Trophoblast cell (in vitro differentiated cells and primary cell): ENCODE data around the gene GJD4.

Experiments used
- DNase-seq, 2 donors: peaks; one replicate each; pipeline ENCODE4 v3.0.0-alpha.2; 2016
- H2AFZ ChIP-seq: 2 replicates; pipeline ENCODE4 v1.6.1; 2013; ENCODE audit warnings: low read length, moderate library complexity, mild to moderate bottlenecking; ENCODE audit not compliant: insufficient read depth, poor library complexity
- H2AK5ac ChIP-seq: 2 replicates; pipeline ENCODE4 v1.6.1; 2013; ENCODE audit warnings: mild to moderate bottlenecking, low read length
- H2BK120ac ChIP-seq: 2 replicates; pipeline ENCODE4 v1.6.1; 2013; ENCODE audit warnings: low read length, mild to moderate bottlenecking, moderate library complexity; ENCODE audit not compliant: insufficient read depth, poor library complexity
- H2BK12ac ChIP-seq: 2 replicates; pipeline ENCODE4 v1.6.1; 2013; ENCODE audit warnings: mild to moderate bottlenecking, low read length, moderate library complexity
- H2BK5ac ChIP-seq: 2 replicates; pipeline ENCODE4 v1.6.1; 2013; ENCODE audit warnings: low read length, low read depth, moderate library complexity, mild to moderate bottlenecking; ENCODE audit not compliant: poor library complexity
- H3K14ac ChIP-seq: 2 replicates; pipeline ENCODE4 v1.6.1; 2013; ENCODE audit warnings: mild to moderate bottlenecking, low read length
- H3K18ac ChIP-seq: 2 replicates; pipeline ENCODE4 v1.6.1; 2013; ENCODE audit warnings: mild to moderate bottlenecking, low read length
- H3K23ac ChIP-seq: 2 replicates; pipeline ENCODE4 v1.6.1; 2013; ENCODE audit warnings: low read length
- H3K27ac ChIP-seq: 2 replicates; pipeline ENCODE4 v1.5.1; 2013; ENCODE audit warnings: low read depth, mild to moderate bottlenecking, inconsistent platforms, low read length, moderate library complexity
- H3K27me3 ChIP-seq: 2 replicates; pipeline ENCODE4 v1.6.1; 2013; ENCODE audit warnings: inconsistent platforms, mild to moderate bottlenecking, low read length, moderate library complexity; ENCODE audit not compliant: insufficient read depth
- H3K36me3 ChIP-seq, 2 experiments: 1 replicate in 1 of 2; 2 replicates in 1 of 2; pipeline ENCODE4 v1.6.1; 2013; ENCODE audit warnings: low read length in 2 of 2, mild to moderate bottlenecking in 2 of 2, moderate library complexity in 1 of 2; ENCODE audit not compliant: insufficient read depth in 2 of 2, control insufficient read depth in 1 of 2
- H3K4ac ChIP-seq: 2 replicates; pipeline ENCODE4 v1.6.1; 2013; ENCODE audit warnings: low read depth, mild to moderate bottlenecking, low read length, moderate library complexity
- H3K4me1 ChIP-seq, 2 experiments: 1 replicate in 1 of 2; 2 replicates in 1 of 2; pipeline ENCODE4 v1.6.1; 2013; ENCODE audit warnings: low read length in 2 of 2, mild to moderate bottlenecking in 2 of 2, moderate library complexity in 1 of 2; ENCODE audit not compliant: insufficient read depth in 2 of 2, control insufficient read depth in 1 of 2
- H3K4me2 ChIP-seq: 2 replicates; pipeline ENCODE4 v1.6.1; 2013; ENCODE audit warnings: inconsistent platforms, mild to moderate bottlenecking, low read length, moderate library complexity
- H3K4me3 ChIP-seq: 2 replicates; pipeline ENCODE4 v1.5.1; 2013; ENCODE audit warnings: mild to moderate bottlenecking, low read depth, low read length, inconsistent platforms
- H3K79me1 ChIP-seq: one replicate; pipeline ENCODE4 v1.6.1; 2013; ENCODE audit warnings: low read length
- H3K79me2 ChIP-seq: 2 replicates; pipeline ENCODE4 v1.6.1; 2013; ENCODE audit warnings: low read length, mild to moderate bottlenecking; ENCODE audit not compliant: control insufficient read depth, insufficient read depth, poor library complexity
- H3K9ac ChIP-seq: 2 replicates; pipeline ENCODE4 v1.6.1; 2013; ENCODE audit warnings: mild to moderate bottlenecking, low read length
- H3K9me3 ChIP-seq: 2 replicates; pipeline ENCODE4 v1.6.1; 2013; ENCODE audit warnings: low read depth, mild to moderate bottlenecking, control low read depth, inconsistent platforms, low read length; ENCODE audit not compliant: insufficient read depth
- H4K12ac ChIP-seq: 2 replicates; pipeline ENCODE4 v1.6.1; 2013; ENCODE audit warnings: low read depth, mild to moderate bottlenecking, low read length, moderate library complexity
- H4K8ac ChIP-seq: 2 replicates; pipeline ENCODE4 v1.6.1; 2013; ENCODE audit warnings: low read depth, mild to moderate bottlenecking, low read length, moderate library complexity
- H4K91ac ChIP-seq: one replicate; pipeline ENCODE4 v1.6.1; 2013; ENCODE audit warnings: low read depth, mild to moderate bottlenecking, low read length, moderate library complexity
- WGBS: extraction: QIAGEN DNeasy Blood & Tissue Kit; methylation state at CpG from one replicate; pipeline ENCODE4 v1.1.7; 2013; ENCODE audit warnings: missing lambda C conversion rate; ENCODE audit not compliant: insufficient read length, insufficient coverage; ENCODE audit errors: extremely low coverage; 5-methylcytosine and 5-hydroxymethylcytosine counted together

GJD4 gene

GRCh38 chr10:35642793-35643114 is 37.6 kb downstream of the GJD4 start:
- DNase-seq, result no peak
- H2BK12ac ChIP-seq, result no peak overlapping the region
- no peak overlapping the region for H3K4ac ChIP-seq
- H3K27me3 ChIP-seq, result peaks cover 2% of the 10 kb centered on the region
- no peak overlapping the region for H2BK5ac ChIP-seq
- H3K9ac ChIP-seq, result no peak overlapping the region
- no peak overlapping the region for H4K12ac ChIP-seq
- H3K27ac ChIP-seq, result no peak overlapping the region
- WGBS, result no CpG with 5 or more reads among the region's 17 CpGs
- peak overlapping the region; percentile 72 for H3K4me3 ChIP-seq
- H3K36me3 ChIP-seq, result peaks cover 0 to 4% of the 10 kb centered on the region in 2 experiments
- no peak overlapping the region for H2BK120ac ChIP-seq
- H3K9me3 ChIP-seq, result peaks cover 6% of the 10 kb centered on the region
- H2AFZ ChIP-seq, result peak overlapping the region; percentile 74
- H3K18ac ChIP-seq, result peak overlapping the region; percentile 5
- H4K91ac ChIP-seq, result no peak overlapping the region
- no peak overlapping the region for H3K23ac ChIP-seq
- H3K4me2 ChIP-seq, result peak overlapping the region; percentile 72
- H2AK5ac ChIP-seq, result no peak overlapping the region
- H4K8ac ChIP-seq, result no peak overlapping the region
- H3K79me1 ChIP-seq, result peaks cover 17% of the 10 kb centered on the region
- H3K4me1 ChIP-seq, result peaks cover 11 to 18% of the 10 kb centered on the region in 2 experiments
- H3K79me2 ChIP-seq, result peaks cover 4% of the 10 kb centered on the region
- no peak overlapping the region for H3K14ac ChIP-seq

- Histone ChIP-seq H3K23ac (no peak overlapping the region), H2AK5ac (no peak overlapping the region), H3K14ac (no peak overlapping the region), H2AFZ (no peak overlapping the region), H3K4me3 (peak overlapping the region; percentile 42), H3K18ac (no peak overlapping the region), H3K36me3 (peaks cover 0 to 4% of the 10 kb centered on the region in 2 experiments), H3K4me2 (peak overlapping the region; percentile 72), H3K79me2 (peaks cover 4% of the 10 kb centered on the region), H3K79me1 (peaks cover 17% of the 10 kb centered on the region), H4K8ac (no peak overlapping the region), H3K9me3 (peaks cover 6% of the 10 kb centered on the region), H3K27ac (no peak overlapping the region), H3K27me3 (peaks cover 2% of the 10 kb centered on the region), H4K91ac (no peak overlapping the region), H2BK120ac (no peak overlapping the region), H3K9ac (no peak overlapping the region), H4K12ac (no peak overlapping the region), H3K4ac (no peak overlapping the region), H2BK12ac (no peak overlapping the region), H3K4me1 (peaks cover 11 to 18% of the 10 kb centered on the region in 2 experiments), H2BK5ac (no peak overlapping the region)
- no CpG with 5 or more reads among the region's 42 CpGs for WGBS
- peak; percentile 33 to 54 for DNase-seq
Measured at GRCh38 chr10:35643151-35644049, 38.3 kb downstream of the GJD4 start.

GRCh38 chr10:35644050-35644950 is 39.2 kb downstream of the GJD4 start:
- Histone ChIP-seq H2BK5ac (no peak overlapping the region), H2AK5ac (no peak overlapping the region), H2BK120ac (no peak overlapping the region), H4K91ac (no peak overlapping the region), H4K8ac (no peak overlapping the region), H3K14ac (no peak overlapping the region), H3K79me2 (peaks cover 4% of the 10 kb centered on the region), H3K4me2 (peak overlapping the region; percentile 72), H3K36me3 (peaks cover 0 to 4% of the 10 kb centered on the region in 2 experiments), H3K9ac (no peak overlapping the region), H4K12ac (no peak overlapping the region), H3K18ac (no peak overlapping the region), H3K4me3 (no peak overlapping the region), H3K79me1 (peaks cover 17% of the 10 kb centered on the region), H3K23ac (no peak overlapping the region), H3K4ac (no peak overlapping the region), H2AFZ (no peak overlapping the region), H3K27ac (no peak overlapping the region), H3K4me1 (peaks cover 7 to 15% of the 10 kb centered on the region in 2 experiments), H2BK12ac (no peak overlapping the region), H3K27me3 (peaks cover 2% of the 10 kb centered on the region), H3K9me3 (peaks cover 6% of the 10 kb centered on the region)
- DNase-seq, result no peak
- WGBS, result no CpG with 5 or more reads among the region's 13 CpGs

- Histone ChIP-seq H2AK5ac (no peak overlapping the region), H3K36me3 (no peaks in the 10 kb centered on the region), H3K18ac (no peak overlapping the region), H3K4me3 (no peak overlapping the region), H3K4me1 (no peaks in the 10 kb centered on the region), H2AFZ (no peak overlapping the region), H4K91ac (no peak overlapping the region), H3K9me3 (no peaks in the 10 kb centered on the region), H2BK120ac (no peak overlapping the region), H2BK5ac (no peak overlapping the region), H4K8ac (no peak overlapping the region), H3K14ac (no peak overlapping the region), H3K27me3 (no peaks in the 10 kb centered on the region), H2BK12ac (no peak overlapping the region), H3K79me2 (no peaks in the 10 kb centered on the region), H3K27ac (no peak overlapping the region), H3K4me2 (no peak overlapping the region), H3K4ac (no peak overlapping the region), H3K9ac (no peak overlapping the region), H3K23ac (no peak overlapping the region), H3K79me1 (no peaks in the 10 kb centered on the region), H4K12ac (no peak overlapping the region)
- no CpG with 5 or more reads among the region's 3 CpGs for WGBS
- no peak for DNase-seq
Measured at GRCh38 chr10:35650894-35651293, 45.8 kb downstream of the GJD4 start.
